Uterus (tissue), 4 donors: ENCODE results near the gene SERPINA6. TPM values are rescaled to one million over a fixed set of nuclear protein-coding genes. Genes with fewer than 3 reads are reported as not detected.

Experiments used
- DNase-seq, 2 donors: peaks; one replicate each; pipeline ENCODE4 v3.0.0-alpha.2; 2019 to 2020
- H3K27ac ChIP-seq, 2 donors: fragments of 200-600 bp; sonication (generic); 1 replicate in 1 of 2; 2 replicates in 1 of 2; pipeline ENCODE4 v1.5.1; 2016 to 2018
- H3K27me3 ChIP-seq, 2 donors: fragments of 200-600 bp; sonication (generic); one replicate each; pipeline ENCODE4 v1.5.1; 2018 to 2019; ENCODE audit warnings: control low read depth in 1 of 2
- H3K36me3 ChIP-seq, 2 donors: fragments of 200-600 bp; sonication (generic); one replicate each; pipeline ENCODE4 v1.5.1; 2019; ENCODE audit warnings: control low read depth in 1 of 2
- H3K4me1 ChIP-seq, 2 donors: fragments of 200-600 bp; sonication (generic); one replicate each; pipeline ENCODE4 v1.5.1; 2018 to 2019; ENCODE audit warnings: control low read depth in 1 of 2
- H3K4me3 ChIP-seq, 2 donors: fragments of 200-600 bp; sonication (generic); 1 replicate in 1 of 2; 2 replicates in 1 of 2; pipeline ENCODE4 v1.5.1; 2018 to 2019; ENCODE audit warnings: mild to moderate bottlenecking in 1 of 2
- H3K9me3 ChIP-seq, 2 donors: fragments of 200-600 bp; sonication (generic); one replicate each; pipeline ENCODE4 v1.5.1; 2019; ENCODE audit warnings: control low read depth in 1 of 2
- POLR2A ChIP-seq, 2 donors: fragments of 450-650 bp; IDR thresholded peaks; one replicate each; pipeline ENCODE4 v1.6.1; 2016; ENCODE audit warnings: antibody characterized with exemption in 2 of 2, mild to moderate bottlenecking in 1 of 2, moderate library complexity in 1 of 2
- intact Hi-C: fragments of 100-400 bp; cut with DNase I; formaldehyde crosslinking; loops from one replicate; pipeline ENCODE4 v1.15.1; 2023; ENCODE audit warnings: low total_unique reads
- total RNA-seq, 4 donors: library from RNA; depleted of rRNA in 3 of 4; stranded (reverse); fragments of >200 nt in 3 of 4; gene quantifications; one replicate each; pipeline versions ENCODE4 v1.1.0 to v1.2.4, GENCODE V29; 2014 to 2023
- TF ChIP-seq, protein P1 (sequence below), 4 experiments: fragments of 200-600 bp in 2 of 4; fragments of 450-650 bp in 2 of 4; sonication (generic) in 2 of 4; IDR thresholded peaks; one replicate each; pipeline ENCODE4 v1.5.1; 2016 to 2019; ENCODE audit warnings: antibody characterized with exemption in 4 of 4, mild to moderate bottlenecking in 2 of 4, moderate library complexity in 1 of 4
- donor health status: DM: yes; HTN: yes; CAD: no.

SERPINA6 gene
- total RNA-seq, 4 donors from 2014 or later: 0.76 TPM; not detected in 3

DNA sequence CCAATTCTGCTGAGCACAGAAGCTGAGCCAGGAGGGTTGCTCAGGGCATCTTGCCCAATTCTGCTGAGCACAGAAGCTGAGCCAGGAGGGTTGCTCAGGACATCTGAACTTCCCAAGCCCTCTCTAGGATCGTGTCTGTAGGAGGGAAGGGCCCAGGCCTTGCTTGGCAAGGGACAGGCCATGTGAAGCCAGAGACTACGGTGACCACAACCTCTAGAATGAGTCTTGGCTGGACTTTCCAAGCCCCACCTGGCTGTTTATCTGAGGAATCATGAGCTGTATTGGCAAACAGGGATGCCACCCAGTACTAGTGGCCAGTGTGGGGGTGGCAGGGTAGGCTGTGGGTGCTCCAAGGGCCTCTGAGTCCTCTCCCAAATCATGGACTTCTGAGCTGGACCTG is 7.7 kb upstream of the SERPINA6 start:
- Histone ChIP-seq H3K4me3 (no peak overlapping the region), H3K36me3 (no peaks in the 10 kb centered on the region), H3K9me3 (no peaks in the 10 kb centered on the region), H3K4me1 (no peaks in the 10 kb centered on the region), H3K27me3 (no peaks in the 10 kb centered on the region), H3K27ac (no peak overlapping the region)
- DNase-seq: no peak
- TF ChIP-seq POLR2A (IDR thresholded peaks at IDR 0.05): no peak
- TF ChIP-seq, protein P1, sequence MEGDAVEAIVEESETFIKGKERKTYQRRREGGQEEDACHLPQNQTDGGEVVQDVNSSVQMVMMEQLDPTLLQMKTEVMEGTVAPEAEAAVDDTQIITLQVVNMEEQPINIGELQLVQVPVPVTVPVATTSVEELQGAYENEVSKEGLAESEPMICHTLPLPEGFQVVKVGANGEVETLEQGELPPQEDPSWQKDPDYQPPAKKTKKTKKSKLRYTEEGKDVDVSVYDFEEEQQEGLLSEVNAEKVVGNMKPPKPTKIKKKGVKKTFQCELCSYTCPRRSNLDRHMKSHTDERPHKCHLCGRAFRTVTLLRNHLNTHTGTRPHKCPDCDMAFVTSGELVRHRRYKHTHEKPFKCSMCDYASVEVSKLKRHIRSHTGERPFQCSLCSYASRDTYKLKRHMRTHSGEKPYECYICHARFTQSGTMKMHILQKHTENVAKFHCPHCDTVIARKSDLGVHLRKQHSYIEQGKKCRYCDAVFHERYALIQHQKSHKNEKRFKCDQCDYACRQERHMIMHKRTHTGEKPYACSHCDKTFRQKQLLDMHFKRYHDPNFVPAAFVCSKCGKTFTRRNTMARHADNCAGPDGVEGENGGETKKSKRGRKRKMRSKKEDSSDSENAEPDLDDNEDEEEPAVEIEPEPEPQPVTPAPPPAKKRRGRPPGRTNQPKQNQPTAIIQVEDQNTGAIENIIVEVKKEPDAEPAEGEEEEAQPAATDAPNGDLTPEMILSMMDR (IDR thresholded peaks at IDR 0.05): no peak
- intact Hi-C loops: no loop called here

DNA sequence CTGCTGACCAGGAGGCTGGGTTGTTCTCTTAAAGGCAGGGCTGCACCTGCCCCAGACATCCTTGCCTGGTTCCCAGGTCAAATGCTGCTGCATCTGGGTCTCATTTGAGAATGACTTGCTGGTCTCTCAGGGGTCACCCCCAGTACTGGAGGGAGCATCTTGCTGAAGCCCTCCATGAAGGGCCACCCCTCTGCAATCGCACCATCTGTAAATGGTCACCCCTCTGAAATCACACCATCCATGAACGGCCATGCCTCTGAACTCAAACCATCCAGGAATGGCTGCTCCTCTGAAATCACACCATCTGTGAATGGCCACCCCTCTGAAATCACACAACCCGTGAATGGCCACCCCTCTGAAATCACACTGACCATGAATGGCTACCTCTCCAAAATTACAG is 7.3 kb upstream of the SERPINA6 start:
- Histone ChIP-seq H3K27me3 (no peaks in the 10 kb centered on the region), H3K27ac (no peak overlapping the region), H3K9me3 (no peaks in the 10 kb centered on the region), H3K4me1 (no peaks in the 10 kb centered on the region), H3K4me3 (no peak overlapping the region), H3K36me3 (no peaks in the 10 kb centered on the region)
- no peak for TF ChIP-seq POLR2A (IDR thresholded peaks at IDR 0.05)
- TF ChIP-seq, protein P1 (IDR thresholded peaks at IDR 0.05): no peak
- no peak for DNase-seq
- intact Hi-C loops: no loop called here

- Histone ChIP-seq H3K9me3 (no peaks in the 10 kb centered on the region), H3K4me3 (no peak overlapping the region), H3K27me3 (no peaks in the 10 kb centered on the region), H3K36me3 (no peaks in the 10 kb centered on the region), H3K27ac (no peak overlapping the region), H3K4me1 (no peaks in the 10 kb centered on the region)
- intact Hi-C loops: no loop called here
- no peak for DNase-seq
- TF ChIP-seq POLR2A (IDR thresholded peaks at IDR 0.05): no peak
- TF ChIP-seq, protein P1 (IDR thresholded peaks at IDR 0.05): no peak
These were observed 6.7 kb upstream of the SERPINA6 start for GRCh38 chr14:94329857-94330256.

GRCh38 chr14:94328196-94328595 is 5.1 kb upstream of the SERPINA6 start:
- H3K27me3 ChIP-seq: no peaks in the 10 kb centered on the region
- intact Hi-C loops: no loop called here
- no peak overlapping the region for H3K4me3 ChIP-seq
- H3K9me3 ChIP-seq: no peaks in the 10 kb centered on the region
- TF ChIP-seq POLR2A (IDR thresholded peaks at IDR 0.05): no peak
- TF ChIP-seq, protein P1 (IDR thresholded peaks at IDR 0.05): no peak
- no peak overlapping the region for H3K27ac ChIP-seq
- H3K4me1 ChIP-seq: no peaks in the 10 kb centered on the region
- no peak for DNase-seq
- no peaks in the 10 kb centered on the region for H3K36me3 ChIP-seq

DNA sequence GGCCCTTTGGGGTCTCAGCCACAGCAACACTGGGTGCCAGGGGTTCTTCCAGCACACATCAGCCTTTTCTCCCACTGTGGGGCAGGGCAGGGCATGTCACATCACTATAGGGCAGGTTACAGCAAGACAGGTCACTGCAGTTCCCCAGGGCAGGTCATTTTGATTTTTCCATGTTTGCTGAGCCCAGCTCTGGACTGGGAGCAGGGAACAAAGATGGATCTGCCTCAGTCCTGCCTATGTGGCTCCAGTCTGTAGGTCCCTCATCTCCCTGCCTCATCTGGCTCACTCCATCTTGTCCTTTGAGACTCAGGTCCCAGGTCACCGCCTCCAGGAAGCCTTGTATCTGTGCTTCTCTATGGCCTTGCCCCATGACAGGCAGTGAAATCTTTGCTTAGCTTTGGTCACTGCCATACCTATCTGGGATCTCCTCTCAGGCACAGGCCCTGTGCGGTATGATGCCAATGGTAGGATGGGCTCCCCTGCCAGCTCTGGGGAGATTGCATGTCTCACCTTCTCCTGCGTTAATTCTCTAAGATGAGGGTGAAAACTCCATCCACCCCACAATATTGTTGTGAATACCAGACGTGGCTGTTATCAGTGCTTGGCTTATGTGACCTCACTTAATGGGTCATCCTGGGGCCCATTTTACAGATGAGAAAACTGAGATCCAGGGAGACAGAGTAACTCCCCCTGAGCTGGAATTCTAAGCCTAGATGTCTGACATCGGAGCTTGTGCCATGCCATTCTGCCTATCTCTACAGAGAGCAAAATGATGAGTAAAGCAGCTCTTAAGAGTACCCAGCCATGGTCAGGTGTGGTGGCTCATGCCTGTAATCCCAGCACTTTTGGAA is 1.5 kb downstream of the SERPINA6 start:
- Histone ChIP-seq H3K27me3 (no peaks in the 10 kb centered on the region), H3K4me1 (no peaks in the 10 kb centered on the region), H3K27ac (no peak overlapping the region), H3K4me3 (no peak overlapping the region), H3K36me3 (no peaks in the 10 kb centered on the region), H3K9me3 (no peaks in the 10 kb centered on the region)
- intact Hi-C loops: no loop called here
- TF ChIP-seq POLR2A (IDR thresholded peaks at IDR 0.05): no peak
- TF ChIP-seq, protein P1 (IDR thresholded peaks at IDR 0.05): no peak
- DNase-seq: no peak
